Hepatocyte (in vitro differentiated cells): Measurements from ENCODE around the gene KL. TPM values are rescaled to one million over a fixed set of nuclear protein-coding genes. Genes with fewer than 3 reads are reported as not detected.

ENCODE experiments used
- DNase-seq: peaks from one replicate; pipeline ENCODE4 v3.0.0-alpha.2; 2016; ENCODE audit warnings: low spot score
- H2AFZ ChIP-seq: fragments of 200-600 bp; sonication (generic); 2 replicates; pipeline ENCODE4 v1.6.0; 2016; ENCODE audit warnings: antibody characterized with exemption, mild to moderate bottlenecking
- H3K27ac ChIP-seq: fragments of 200-600 bp; sonication (generic); 2 replicates; pipeline ENCODE4 v1.5.1; 2016; ENCODE audit warnings: mild to moderate bottlenecking
- H3K27me3 ChIP-seq: fragments of 200-600 bp; sonication (generic); 2 replicates; pipeline ENCODE4 v1.6.1; 2016
- H3K36me3 ChIP-seq: fragments of 200-600 bp; sonication (generic); replicated peaks from 2 replicates; pipeline ENCODE4 v1.5.1; 2016; ENCODE audit warnings: low read depth; ENCODE audit not compliant: insufficient read depth
- H3K4me1 ChIP-seq: fragments of 200-600 bp; sonication (generic); 2 replicates; pipeline ENCODE4 v1.5.1; 2016; ENCODE audit warnings: mild to moderate bottlenecking, moderate library complexity; ENCODE audit not compliant: insufficient read depth
- H3K4me2 ChIP-seq: fragments of 200-600 bp; sonication (generic); 2 replicates; pipeline ENCODE4 v1.6.0; 2016
- H3K4me3 ChIP-seq: fragments of 200-600 bp; sonication (generic); 2 replicates; pipeline ENCODE4 v1.5.1; 2016; ENCODE audit warnings: mild to moderate bottlenecking
- H3K79me2 ChIP-seq: fragments of 200-600 bp; sonication (generic); 2 replicates; pipeline ENCODE4 v1.6.0; 2017; ENCODE audit warnings: mild to moderate bottlenecking
- H3K9me2 ChIP-seq: fragments of 200-600 bp; sonication (generic); replicated peaks from 2 replicates; pipeline ENCODE4 v1.6.0; 2017; ENCODE audit warnings: mild to moderate bottlenecking; ENCODE audit not compliant: insufficient read depth
- H3K9me3 ChIP-seq: fragments of 200-600 bp; sonication (generic); 2 replicates; pipeline ENCODE4 v1.5.1; 2016; ENCODE audit warnings: low read depth, mild to moderate bottlenecking
- H4K20me1 ChIP-seq: fragments of 200-600 bp; sonication (generic); 2 replicates; pipeline ENCODE4 v1.6.0; 2016; ENCODE audit warnings: mild to moderate bottlenecking; ENCODE audit not compliant: insufficient read depth, poor library complexity, severe bottlenecking
- EZH2 ChIP-seq: fragments of 200-600 bp; sonication (generic); IDR thresholded peaks from 2 replicates; pipeline ENCODE4 v1.6.1; 2016; ENCODE audit warnings: antibody characterized with exemption, mild to moderate bottlenecking, borderline replicate concordance
- EZH2phosphoT487 ChIP-seq: fragments of 200-600 bp; sonication (generic); IDR thresholded peaks from one replicate; pipeline ENCODE4 v1.6.1; 2018; ENCODE audit warnings: antibody characterized with exemption, mild to moderate bottlenecking, low read depth, moderate library complexity; ENCODE audit not compliant: unreplicated experiment, severe bottlenecking
- WGBS: methylation state at CpG from one replicate; pipeline ENCODE4 v1.1.6; 2016; ENCODE audit warnings: low lambda C conversion rate; ENCODE audit errors: missing lambda C conversion rate; 5-methylcytosine and 5-hydroxymethylcytosine counted together
- polyA plus RNA-seq: library from polyadenylated mRNA; unstranded; fragments of >200 nt; fragmentation: Nextera tagmentation; extraction: Ambion mirVana; gene quantifications from 2 replicates; pipeline ENCODE4 v1.2.1, GENCODE V29; 2016
- total RNA-seq: library from RNA; depleted of rRNA; stranded (reverse); fragments of >200 nt; gene quantifications from 2 replicates; pipeline ENCODE4 v1.2.3, GENCODE V29; 2014
- TF ChIP-seq, protein P1 (sequence below): fragments of 200-600 bp; sonication (generic); IDR thresholded peaks from 2 replicates; pipeline ENCODE4 v1.5.1; 2016; ENCODE audit warnings: antibody characterized with exemption, mild to moderate bottlenecking; ENCODE audit not compliant: poor library complexity

The KL gene
- total and polyA plus RNA-seq, 2 experiments from 2014 or later = 1.4 to 1.7 TPM

DNA sequence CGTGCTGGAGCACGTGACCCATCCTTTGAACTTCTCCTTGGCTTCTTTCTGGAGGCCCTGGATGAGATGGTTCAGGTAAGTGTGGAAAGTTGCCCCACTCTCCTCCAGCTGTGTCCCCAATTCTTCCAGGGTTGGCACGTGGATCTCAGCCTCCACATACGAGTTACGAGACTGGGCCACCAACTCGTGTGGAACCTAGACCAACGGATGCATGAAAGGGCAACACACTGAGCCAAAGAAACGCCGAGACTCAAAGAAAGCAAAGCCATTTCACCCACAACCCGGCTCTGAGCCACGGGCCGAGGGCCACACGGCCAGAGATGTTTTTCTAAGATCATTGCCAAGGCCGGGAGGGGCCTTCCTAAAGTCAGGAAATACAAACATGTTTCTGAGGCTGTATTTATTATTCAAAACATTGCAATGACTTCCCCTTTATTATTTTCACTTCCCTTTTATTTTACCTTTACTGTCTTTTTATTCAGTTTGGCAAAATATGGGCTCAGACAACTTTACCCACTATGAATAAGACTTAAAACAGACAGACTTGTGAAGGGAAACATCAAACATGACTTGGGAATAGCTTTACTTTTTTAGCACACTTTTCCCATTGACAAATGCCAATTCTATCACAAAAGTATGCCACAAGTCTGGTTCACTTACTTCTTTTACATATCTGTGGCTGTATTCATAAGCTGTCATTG lies 94.6 kb downstream of the KL start:
- DNase-seq = no peak
- TF ChIP-seq, protein P1, sequence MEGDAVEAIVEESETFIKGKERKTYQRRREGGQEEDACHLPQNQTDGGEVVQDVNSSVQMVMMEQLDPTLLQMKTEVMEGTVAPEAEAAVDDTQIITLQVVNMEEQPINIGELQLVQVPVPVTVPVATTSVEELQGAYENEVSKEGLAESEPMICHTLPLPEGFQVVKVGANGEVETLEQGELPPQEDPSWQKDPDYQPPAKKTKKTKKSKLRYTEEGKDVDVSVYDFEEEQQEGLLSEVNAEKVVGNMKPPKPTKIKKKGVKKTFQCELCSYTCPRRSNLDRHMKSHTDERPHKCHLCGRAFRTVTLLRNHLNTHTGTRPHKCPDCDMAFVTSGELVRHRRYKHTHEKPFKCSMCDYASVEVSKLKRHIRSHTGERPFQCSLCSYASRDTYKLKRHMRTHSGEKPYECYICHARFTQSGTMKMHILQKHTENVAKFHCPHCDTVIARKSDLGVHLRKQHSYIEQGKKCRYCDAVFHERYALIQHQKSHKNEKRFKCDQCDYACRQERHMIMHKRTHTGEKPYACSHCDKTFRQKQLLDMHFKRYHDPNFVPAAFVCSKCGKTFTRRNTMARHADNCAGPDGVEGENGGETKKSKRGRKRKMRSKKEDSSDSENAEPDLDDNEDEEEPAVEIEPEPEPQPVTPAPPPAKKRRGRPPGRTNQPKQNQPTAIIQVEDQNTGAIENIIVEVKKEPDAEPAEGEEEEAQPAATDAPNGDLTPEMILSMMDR = no peak
- TF ChIP-seq EZH2 = no peak
- no peak for TF ChIP-seq EZH2phosphoT487
- no peaks in the 10 kb centered on the region for H3K27me3 ChIP-seq
- H3K9me3 ChIP-seq = no peaks in the 10 kb centered on the region
- peak overlapping the region; percentile 25 for H3K27ac ChIP-seq
- no peaks in the 10 kb centered on the region for H3K9me2 ChIP-seq
- no peak overlapping the region for H2AFZ ChIP-seq
- WGBS = 93% methylated on average over 14 of the region's 14 CpGs
- peaks cover 33% of the 10 kb centered on the region for H3K4me1 ChIP-seq
- no peak overlapping the region for H3K4me2 ChIP-seq
- no peak overlapping the region for H3K4me3 ChIP-seq
- H3K79me2 ChIP-seq = no peaks in the 10 kb centered on the region
- H4K20me1 ChIP-seq = no peaks in the 10 kb centered on the region
- H3K36me3 ChIP-seq = no peaks in the 10 kb centered on the region

DNA sequence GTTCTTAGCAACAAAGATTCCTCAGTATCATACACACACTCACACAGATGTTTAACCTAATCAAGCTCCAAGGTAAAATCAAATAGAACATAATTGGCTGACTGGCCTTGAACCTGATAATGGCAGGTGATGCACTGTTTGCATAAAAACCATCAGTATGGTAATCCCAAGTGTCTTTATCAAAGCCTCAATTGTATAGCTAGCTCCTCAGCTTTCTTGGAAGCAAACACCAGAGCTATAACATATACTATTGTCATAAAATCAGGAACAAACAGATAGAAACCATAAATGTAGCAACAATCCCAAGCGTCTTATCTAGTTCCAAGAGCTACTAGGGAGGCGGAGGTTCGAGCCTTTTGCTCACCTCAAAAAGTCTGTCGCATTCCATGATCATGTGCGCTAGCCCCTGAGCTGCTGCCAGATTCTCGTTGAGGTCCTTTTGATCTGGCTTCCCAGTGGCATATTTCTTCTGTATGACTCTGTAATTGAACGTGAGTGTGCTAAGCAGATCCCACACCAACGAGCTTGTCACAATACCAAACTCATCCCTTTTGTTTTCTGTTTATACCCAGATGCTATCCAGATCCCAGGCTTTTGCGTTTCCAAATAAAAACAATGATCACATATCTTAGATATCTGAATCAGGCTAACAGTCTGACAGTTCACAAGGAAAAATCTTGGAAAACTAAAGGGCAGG lies 95.3 kb downstream of the KL start:
- Histone ChIP-seq H3K79me2 (no peaks in the 10 kb centered on the region), H2AFZ (no peak overlapping the region), H3K36me3 (no peaks in the 10 kb centered on the region), H4K20me1 (no peaks in the 10 kb centered on the region), H3K9me2 (no peaks in the 10 kb centered on the region), H3K9me3 (no peaks in the 10 kb centered on the region), H3K4me1 (peaks cover 33% of the 10 kb centered on the region), H3K27ac (peak overlapping the region; percentile 25), H3K27me3 (no peaks in the 10 kb centered on the region), H3K4me2 (no peak overlapping the region), H3K4me3 (no peak overlapping the region)
- WGBS = 38% methylated on average over 9 of the region's 9 CpGs
- DNase-seq = no peak
- TF ChIP-seq, protein P1 = no peak
- TF ChIP-seq EZH2phosphoT487 = no peak
- no peak for TF ChIP-seq EZH2

DNA sequence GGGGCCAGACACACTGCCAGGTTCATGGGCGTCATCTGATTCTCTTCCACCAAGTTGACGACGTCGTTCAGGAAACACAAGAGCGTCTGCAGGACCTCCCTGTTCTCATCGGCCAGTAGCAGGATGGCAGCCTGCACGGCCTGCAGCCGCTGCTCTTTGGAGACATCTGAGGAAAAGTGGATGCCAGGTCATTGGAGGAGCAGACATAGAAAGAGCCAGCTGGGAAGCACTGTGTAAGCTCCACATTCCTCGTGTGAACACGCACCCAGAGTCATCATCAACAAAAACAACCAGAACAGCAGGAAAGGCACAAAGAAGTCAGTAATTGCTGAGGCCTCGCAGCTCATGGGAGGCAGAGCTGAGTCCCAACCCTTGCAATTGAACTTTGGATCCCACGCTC lies 96.5 kb downstream of the KL start:
- no peaks in the 10 kb centered on the region for H3K9me2 ChIP-seq
- no peaks in the 10 kb centered on the region for H3K9me3 ChIP-seq
- DNase-seq = no peak
- no peaks in the 10 kb centered on the region for H4K20me1 ChIP-seq
- H2AFZ ChIP-seq = no peak overlapping the region
- H3K4me3 ChIP-seq = no peak overlapping the region
- H3K27ac ChIP-seq = no peak overlapping the region
- H3K4me1 ChIP-seq = peaks cover 27% of the 10 kb centered on the region
- H3K4me2 ChIP-seq = no peak overlapping the region
- TF ChIP-seq EZH2 (no peak), EZH2phosphoT487 (no peak)
- TF ChIP-seq, protein P1 = no peak
- no peaks in the 10 kb centered on the region for H3K79me2 ChIP-seq
- no peaks in the 10 kb centered on the region for H3K36me3 ChIP-seq
- no peaks in the 10 kb centered on the region for H3K27me3 ChIP-seq
- 85% methylated on average over 12 of the region's 12 CpGs for WGBS
